ENCODE measurements around the gene USP36.

GRCh38 chr17:78804777-78805176 lies 35.8 kb downstream of the USP36 start:
- TF ChIP-seq CTCF (conservative IDR thresholded peaks at IDR 0.05; ENCODE audit: low read length): no peak
- TF ChIP-seq EZH2phosphoT487 (IDR thresholded peaks at IDR 0.05; ENCODE audit: borderline replicate concordance): no peak

Data from Loucy (cell line).